ENCODE results near the gene GPRIN3.

Gene GPRIN3

GRCh38 chr4:89268679-89269078 lies 38.9 kb downstream of the GPRIN3 start:
- no peaks in the 10 kb centered on the region for H3K9me3 ChIP-seq (ENCODE audit: severe bottlenecking)
- no peak for TF ChIP-seq CTCF (IDR thresholded peaks at IDR 0.05; ENCODE audit: poor library complexity, severe bottlenecking)
- H3K27ac ChIP-seq (ENCODE audit: poor library complexity, severe bottlenecking), result no peak overlapping the region
- no peak for DNase-seq (ENCODE audit: low spot score)
- no peaks in the 10 kb centered on the region for H3K36me3 ChIP-seq (ENCODE audit: low read depth)
- no peaks in the 10 kb centered on the region for H3K27me3 ChIP-seq (ENCODE audit: insufficient read depth, poor library complexity, severe bottlenecking)
- no peak overlapping the region for H3K4me3 ChIP-seq (ENCODE audit: severe bottlenecking)
- no peak for ATAC-seq (ENCODE audit: low read depth)
- no peaks in the 10 kb centered on the region for H3K4me1 ChIP-seq (ENCODE audit: insufficient read depth, poor library complexity, severe bottlenecking)

- no peak overlapping the region for H3K4me3 ChIP-seq (ENCODE audit: severe bottlenecking)
- TF ChIP-seq CTCF (IDR thresholded peaks at IDR 0.05; ENCODE audit: poor library complexity, severe bottlenecking), result no peak
- no peaks in the 10 kb centered on the region for H3K27me3 ChIP-seq (ENCODE audit: insufficient read depth, poor library complexity, severe bottlenecking)
- no peaks in the 10 kb centered on the region for H3K4me1 ChIP-seq (ENCODE audit: insufficient read depth, poor library complexity, severe bottlenecking)
- H3K27ac ChIP-seq (ENCODE audit: poor library complexity, severe bottlenecking), result no peak overlapping the region
- H3K36me3 ChIP-seq (ENCODE audit: low read depth), result no peaks in the 10 kb centered on the region
- no peak for ATAC-seq (ENCODE audit: low read depth)
- DNase-seq (ENCODE audit: low spot score), result no peak
- H3K9me3 ChIP-seq (ENCODE audit: severe bottlenecking), result no peaks in the 10 kb centered on the region
Measured at GRCh38 chr4:89267846-89268245, 39.8 kb downstream of the GPRIN3 start.

GRCh38 chr4:89267392-89267791 lies 40.2 kb downstream of the GPRIN3 start:
- H3K9me3 ChIP-seq (ENCODE audit: severe bottlenecking), result no peaks in the 10 kb centered on the region
- ATAC-seq (ENCODE audit: low read depth) (no peak), DNase-seq (ENCODE audit: low spot score) (no peak)
- no peaks in the 10 kb centered on the region for H3K36me3 ChIP-seq (ENCODE audit: low read depth)
- no peaks in the 10 kb centered on the region for H3K4me1 ChIP-seq (ENCODE audit: insufficient read depth, poor library complexity, severe bottlenecking)
- no peak for TF ChIP-seq CTCF (IDR thresholded peaks at IDR 0.05; ENCODE audit: poor library complexity, severe bottlenecking)
- H3K27ac ChIP-seq (ENCODE audit: poor library complexity, severe bottlenecking), result no peak overlapping the region
- H3K27me3 ChIP-seq (ENCODE audit: insufficient read depth, poor library complexity, severe bottlenecking), result no peaks in the 10 kb centered on the region
- H3K4me3 ChIP-seq (ENCODE audit: severe bottlenecking), result no peak overlapping the region

- Histone ChIP-seq H3K9me3 (ENCODE audit: severe bottlenecking) (no peaks in the 10 kb centered on the region), H3K4me3 (ENCODE audit: severe bottlenecking) (no peak overlapping the region), H3K4me1 (ENCODE audit: insufficient read depth, poor library complexity, severe bottlenecking) (no peaks in the 10 kb centered on the region), H3K27me3 (ENCODE audit: insufficient read depth, poor library complexity, severe bottlenecking) (no peaks in the 10 kb centered on the region), H3K36me3 (ENCODE audit: low read depth) (no peaks in the 10 kb centered on the region), H3K27ac (ENCODE audit: poor library complexity, severe bottlenecking) (no peak overlapping the region)
- TF ChIP-seq CTCF (IDR thresholded peaks at IDR 0.05; ENCODE audit: poor library complexity, severe bottlenecking), result no peak
- DNase-seq (ENCODE audit: low spot score) (no peak), ATAC-seq (ENCODE audit: low read depth) (no peak)
Measured at GRCh38 chr4:89266128-89266527, 41.5 kb downstream of the GPRIN3 start.

- DNase-seq (ENCODE audit: low spot score) (no peak), ATAC-seq (ENCODE audit: low read depth) (no peak)
- H3K4me3 ChIP-seq (ENCODE audit: severe bottlenecking), result no peak overlapping the region
- no peak for TF ChIP-seq CTCF (IDR thresholded peaks at IDR 0.05; ENCODE audit: poor library complexity, severe bottlenecking)
- no peaks in the 10 kb centered on the region for H3K4me1 ChIP-seq (ENCODE audit: insufficient read depth, poor library complexity, severe bottlenecking)
- no peaks in the 10 kb centered on the region for H3K27me3 ChIP-seq (ENCODE audit: insufficient read depth, poor library complexity, severe bottlenecking)
- H3K36me3 ChIP-seq (ENCODE audit: low read depth), result no peaks in the 10 kb centered on the region
- H3K9me3 ChIP-seq (ENCODE audit: severe bottlenecking), result no peaks in the 10 kb centered on the region
- H3K27ac ChIP-seq (ENCODE audit: poor library complexity, severe bottlenecking), result no peak overlapping the region
Measured at GRCh38 chr4:89263265-89263664, 44.3 kb downstream of the GPRIN3 start.

All from RWPE2 (cell line).